ENCODE measurements around the gene EYS. TPM values are rescaled to one million over a fixed set of nuclear protein-coding genes. Genes with fewer than 3 reads are reported as not detected.

The EYS gene
- total RNA-seq, 5 donors from 2014 or later (not counting 1 experiment from before 2014, with no cell fraction given), result not detected

GRCh38 chr6:64072686-64073085 is 1634.3 kb downstream of the EYS start:
- ChIA-PET CTCF (no interaction called here), POLR2A (no interaction called here)
- H3K27me3 Mint-ChIP-seq, result no peaks in the 10 kb centered on the region
- DNase-seq, result no peak
- H3K4me3 ChIP-seq (ENCODE audit: control insufficient read depth in 1 of 2, extremely low read depth in 1 of 2, low read length in 1 of 2), result no peak overlapping the region
- no peak for ATAC-seq (replicated peaks in 1 of 4)
- no peaks in the 10 kb centered on the region for H3K9me3 ChIP-seq
- peaks cover 2 to 3% (median 3%) of the 10 kb centered on the region in 3 donors for H3K9me3 Mint-ChIP-seq
- H3K36me3 Mint-ChIP-seq, result no peaks in the 10 kb centered on the region
- H3K4me3 Mint-ChIP-seq, result no peak overlapping the region
- no peaks in the 10 kb centered on the region for H3K4me1 Mint-ChIP-seq
- no peaks in the 10 kb centered on the region for H3K27me3 ChIP-seq (replicated peaks in 1 of 2; ENCODE audit: control insufficient read depth in 2 of 2, extremely low read depth in 1 of 2, insufficient read depth in 2 of 2, low read length in 1 of 2)
- H3K27ac ChIP-seq (ENCODE audit: low read length), result no peak overlapping the region
- WGBS (ENCODE audit: insufficient coverage), result no CpG with 5 or more reads among the region's 1 CpG
- H3K27ac Mint-ChIP-seq, result no peak overlapping the region
- H3K36me3 ChIP-seq (ENCODE audit: control insufficient read depth in 2 of 2, extremely low read depth in 1 of 2, insufficient read depth in 1 of 2, low read length in 1 of 2), result no peaks in the 10 kb centered on the region
- no peaks in the 10 kb centered on the region for H3K4me1 ChIP-seq (ENCODE audit: control insufficient read depth in 1 of 2, extremely low read depth in 1 of 2, insufficient read depth in 2 of 2, low read length in 2 of 2)

GRCh38 chr6:64064919-64065318 is 1642.1 kb downstream of the EYS start:
- H3K27me3 ChIP-seq (replicated peaks in 1 of 2; ENCODE audit: control insufficient read depth in 2 of 2, extremely low read depth in 1 of 2, insufficient read depth in 2 of 2, low read length in 1 of 2), result no peaks in the 10 kb centered on the region
- no CpG with 5 or more reads among the region's 1 CpG for whole genome bisulfite sequencing (ENCODE audit: insufficient coverage)
- ChIA-PET CTCF (interaction anchor here in 1 of 2 donors (0.7 kb wide), 1 partner anchor 14 kb away, joined by 3 read pairs; no protein-coding TSS in a partner anchor), POLR2A (no interaction called here)
- DNase-seq (no peak), ATAC-seq (replicated peaks in 1 of 4) (no peak)
- H3K36me3 ChIP-seq (ENCODE audit: control insufficient read depth in 2 of 2, extremely low read depth in 1 of 2, insufficient read depth in 1 of 2, low read length in 1 of 2), result no peaks in the 10 kb centered on the region
- H3K4me1 ChIP-seq (ENCODE audit: control insufficient read depth in 1 of 2, extremely low read depth in 1 of 2, insufficient read depth in 2 of 2, low read length in 2 of 2), result no peaks in the 10 kb centered on the region
- peaks cover 0 to 10% (median 10%) of the 10 kb centered on the region in 3 donors for H3K9me3 Mint-ChIP-seq
- H3K9me3 ChIP-seq, result no peaks in the 10 kb centered on the region
- no peaks in the 10 kb centered on the region for H3K36me3 Mint-ChIP-seq
- no peaks in the 10 kb centered on the region for H3K4me1 Mint-ChIP-seq
- H3K4me3 Mint-ChIP-seq, result no peak overlapping the region
- no peak overlapping the region for H3K4me3 ChIP-seq (ENCODE audit: control insufficient read depth in 1 of 2, extremely low read depth in 1 of 2, low read length in 1 of 2)
- no peak overlapping the region for H3K27ac Mint-ChIP-seq
- H3K27me3 Mint-ChIP-seq, result no peaks in the 10 kb centered on the region
- no peak overlapping the region for H3K27ac ChIP-seq (ENCODE audit: low read length)

DNA sequence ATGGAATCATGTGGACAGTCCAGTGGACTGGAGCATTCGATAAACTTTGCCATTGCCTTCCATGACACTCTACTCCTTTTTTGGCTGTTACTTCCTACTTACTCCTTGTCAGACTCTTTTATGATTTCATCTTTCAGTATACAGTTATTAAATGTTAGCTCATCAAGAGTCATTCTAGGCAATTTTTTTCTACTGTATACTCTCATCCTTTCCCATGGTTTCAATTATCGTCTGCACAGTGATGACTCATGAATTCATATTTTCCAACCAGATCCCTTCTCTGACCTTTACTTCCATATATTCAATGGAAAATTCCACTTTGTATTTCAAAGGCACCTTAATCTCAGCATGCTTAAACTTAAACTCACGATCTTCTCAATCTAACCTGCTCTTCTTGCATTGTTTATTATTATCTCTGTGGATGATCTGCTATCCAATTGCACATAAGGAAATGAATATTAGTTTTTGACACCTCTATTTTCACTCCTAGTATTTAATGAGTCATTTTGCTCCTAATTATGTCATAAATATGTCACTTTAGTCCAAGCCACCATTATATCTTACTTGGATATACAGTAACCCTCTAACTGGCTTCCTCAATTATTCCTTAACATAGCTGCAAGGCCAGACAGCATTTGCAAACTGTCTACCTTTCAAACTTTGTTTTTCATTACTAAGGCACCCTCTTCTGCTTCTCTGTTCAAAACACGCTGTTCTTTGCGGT is 1643.9 kb downstream of the EYS start:
- no peaks in the 10 kb centered on the region for H3K27me3 ChIP-seq (replicated peaks in 1 of 2; ENCODE audit: control insufficient read depth in 2 of 2, extremely low read depth in 1 of 2, insufficient read depth in 2 of 2, low read length in 1 of 2)
- H3K4me3 ChIP-seq (ENCODE audit: control insufficient read depth in 1 of 2, extremely low read depth in 1 of 2, low read length in 1 of 2), result no peak overlapping the region
- ATAC-seq (replicated peaks in 1 of 4), result no peak
- H3K27ac ChIP-seq (ENCODE audit: low read length), result no peak overlapping the region
- H3K27ac Mint-ChIP-seq, result no peak overlapping the region
- no peak overlapping the region for H3K4me3 Mint-ChIP-seq
- no peaks in the 10 kb centered on the region for H3K36me3 ChIP-seq (ENCODE audit: control insufficient read depth in 2 of 2, extremely low read depth in 1 of 2, insufficient read depth in 1 of 2, low read length in 1 of 2)
- CTCF ChIA-PET, result no interaction called here
- H3K36me3 Mint-ChIP-seq, result no peaks in the 10 kb centered on the region
- H3K9me3 Mint-ChIP-seq, result peaks cover 0 to 10% (median 7%) of the 10 kb centered on the region in 3 donors
- H3K4me1 ChIP-seq (ENCODE audit: control insufficient read depth in 1 of 2, extremely low read depth in 1 of 2, insufficient read depth in 2 of 2, low read length in 2 of 2), result no peaks in the 10 kb centered on the region
- no peak for DNase-seq
- no peaks in the 10 kb centered on the region for H3K4me1 Mint-ChIP-seq
- H3K9me3 ChIP-seq, result no peaks in the 10 kb centered on the region
- WGBS (ENCODE audit: insufficient coverage), result 92% methylated on average over 2 of the region's 5 CpGs
- POLR2A ChIA-PET, result no interaction called here
- H3K27me3 Mint-ChIP-seq, result no peaks in the 10 kb centered on the region

DNA sequence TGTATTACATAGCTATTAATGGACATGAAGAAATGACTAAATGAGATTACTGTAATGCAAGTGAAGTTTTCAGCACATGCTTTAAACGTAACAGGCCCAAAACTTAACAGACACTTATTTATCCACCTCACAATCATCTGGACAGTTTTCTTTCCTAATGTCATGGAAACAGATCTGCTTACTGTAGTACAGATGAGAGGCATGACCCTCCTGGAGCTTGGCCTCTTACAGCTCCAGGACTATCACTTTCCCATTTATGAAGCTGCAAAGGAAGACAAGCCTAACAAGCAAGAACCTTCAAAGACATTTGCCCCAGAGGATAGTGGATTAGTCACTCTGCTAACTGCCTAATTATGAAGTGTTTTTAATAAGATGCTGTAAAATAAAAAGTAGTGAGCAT is 1652.2 kb downstream of the EYS start:
- DNase-seq (no peak), ATAC-seq (replicated peaks in 1 of 4) (no peak)
- Mint-ChIP-seq H3K4me1 (no peaks in the 10 kb centered on the region), H3K4me3 (no peak overlapping the region), H3K27me3 (no peaks in the 10 kb centered on the region), H3K27ac (no peak overlapping the region), H3K9me3 (no peaks in the 10 kb centered on the region), H3K36me3 (no peaks in the 10 kb centered on the region)
- no CpG with 5 or more reads among the region's 1 CpG for WGBS (ENCODE audit: insufficient coverage)
- no peaks in the 10 kb centered on the region for H3K4me1 ChIP-seq (ENCODE audit: control insufficient read depth in 1 of 2, extremely low read depth in 1 of 2, insufficient read depth in 2 of 2, low read length in 2 of 2)
- no peak overlapping the region for H3K27ac ChIP-seq (ENCODE audit: low read length)
- no peaks in the 10 kb centered on the region for H3K36me3 ChIP-seq (ENCODE audit: control insufficient read depth in 2 of 2, extremely low read depth in 1 of 2, insufficient read depth in 1 of 2, low read length in 1 of 2)
- POLR2A ChIA-PET, result no interaction called here
- no peaks in the 10 kb centered on the region for H3K27me3 ChIP-seq (replicated peaks in 1 of 2; ENCODE audit: control insufficient read depth in 2 of 2, extremely low read depth in 1 of 2, insufficient read depth in 2 of 2, low read length in 1 of 2)
- H3K4me3 ChIP-seq (ENCODE audit: control insufficient read depth in 1 of 2, extremely low read depth in 1 of 2, low read length in 1 of 2), result no peak overlapping the region
- CTCF ChIA-PET, result no interaction called here
- no peaks in the 10 kb centered on the region for H3K9me3 ChIP-seq

GRCh38 chr6:64050590-64050989 is 1656.4 kb downstream of the EYS start:
- ChIA-PET POLR2A (no interaction called here), CTCF (no interaction called here)
- H3K9me3 ChIP-seq, result no peaks in the 10 kb centered on the region
- ATAC-seq (replicated peaks in 1 of 4) (no peak), DNase-seq (no peak)
- no CpG with 5 or more reads among the region's 1 CpG for WGBS (ENCODE audit: insufficient coverage)
- Mint-ChIP-seq H3K27ac (no peak overlapping the region), H3K36me3 (no peaks in the 10 kb centered on the region), H3K9me3 (no peaks in the 10 kb centered on the region), H3K4me1 (no peaks in the 10 kb centered on the region), H3K4me3 (no peak overlapping the region), H3K27me3 (no peaks in the 10 kb centered on the region)
- H3K36me3 ChIP-seq (ENCODE audit: control insufficient read depth in 2 of 2, extremely low read depth in 1 of 2, insufficient read depth in 1 of 2, low read length in 1 of 2), result no peaks in the 10 kb centered on the region
- H3K4me3 ChIP-seq (ENCODE audit: control insufficient read depth in 1 of 2, extremely low read depth in 1 of 2, low read length in 1 of 2), result no peak overlapping the region
- H3K27me3 ChIP-seq (replicated peaks in 1 of 2; ENCODE audit: control insufficient read depth in 2 of 2, extremely low read depth in 1 of 2, insufficient read depth in 2 of 2, low read length in 1 of 2), result no peaks in the 10 kb centered on the region
- no peaks in the 10 kb centered on the region for H3K4me1 ChIP-seq (ENCODE audit: control insufficient read depth in 1 of 2, extremely low read depth in 1 of 2, insufficient read depth in 2 of 2, low read length in 2 of 2)
- H3K27ac ChIP-seq (ENCODE audit: low read length), result no peak overlapping the region

DNA sequence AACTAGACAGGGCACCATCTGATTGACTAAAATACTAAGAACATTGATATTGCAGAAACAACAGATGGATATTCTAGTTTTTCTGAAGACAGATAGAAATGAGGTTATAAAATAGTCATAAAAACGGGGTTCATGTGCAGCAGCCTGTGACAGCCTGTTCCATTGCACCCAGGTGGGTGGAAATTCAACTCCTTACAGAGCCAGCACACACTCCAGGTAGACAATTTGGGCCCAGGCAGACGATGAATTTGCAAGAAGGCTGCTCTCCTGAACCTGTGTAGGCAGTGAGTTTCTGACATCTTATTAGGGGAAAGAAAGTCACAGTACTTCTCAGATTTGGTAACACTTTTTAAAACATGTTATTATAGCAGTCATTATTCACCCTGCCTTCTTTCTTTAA is 1657.3 kb downstream of the EYS start:
- DNase-seq, result no peak
- H3K9me3 Mint-ChIP-seq, result no peaks in the 10 kb centered on the region
- no peak overlapping the region for H3K4me3 Mint-ChIP-seq
- Histone ChIP-seq H3K4me3 (ENCODE audit: control insufficient read depth in 1 of 2, extremely low read depth in 1 of 2, low read length in 1 of 2) (no peak overlapping the region), H3K27me3 (replicated peaks in 1 of 2; ENCODE audit: control insufficient read depth in 2 of 2, extremely low read depth in 1 of 2, insufficient read depth in 2 of 2, low read length in 1 of 2) (no peaks in the 10 kb centered on the region), H3K9me3 (no peaks in the 10 kb centered on the region), H3K4me1 (ENCODE audit: control insufficient read depth in 1 of 2, extremely low read depth in 1 of 2, insufficient read depth in 2 of 2, low read length in 2 of 2) (no peaks in the 10 kb centered on the region), H3K27ac (ENCODE audit: low read length) (no peak overlapping the region), H3K36me3 (ENCODE audit: control insufficient read depth in 2 of 2, extremely low read depth in 1 of 2, insufficient read depth in 1 of 2, low read length in 1 of 2) (no peaks in the 10 kb centered on the region)
- POLR2A ChIA-PET, result no interaction called here
- CTCF ChIA-PET, result no interaction called here
- ATAC-seq (replicated peaks in 1 of 4), result no peak
- H3K4me1 Mint-ChIP-seq, result no peaks in the 10 kb centered on the region
- WGBS (ENCODE audit: insufficient coverage), result no CpG with 5 or more reads among the region's 2 CpGs
- no peaks in the 10 kb centered on the region for H3K36me3 Mint-ChIP-seq
- H3K27me3 Mint-ChIP-seq, result no peaks in the 10 kb centered on the region
- H3K27ac Mint-ChIP-seq, result no peak overlapping the region

DNA sequence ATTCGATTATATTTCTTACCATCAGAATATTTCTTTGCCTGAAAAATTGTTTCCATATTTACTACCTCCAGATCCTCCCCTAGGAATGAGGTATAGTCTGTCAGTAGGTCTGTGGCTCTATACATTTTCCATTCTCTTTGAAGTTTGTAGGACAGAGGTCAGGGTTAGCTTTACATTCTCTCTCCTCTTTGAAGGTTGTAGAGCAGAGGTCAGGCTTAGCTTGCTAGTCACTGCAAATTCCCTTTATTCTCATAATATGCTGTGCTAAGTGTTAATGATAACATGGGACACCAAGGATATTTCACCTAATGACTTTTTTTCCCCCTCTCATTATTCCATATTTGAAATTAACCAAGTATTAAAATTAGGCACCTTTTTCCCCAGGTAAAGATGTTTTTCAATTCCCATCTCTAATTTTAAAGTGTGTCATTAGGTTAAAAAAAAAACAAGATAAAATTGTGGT is 1660.2 kb downstream of the EYS start:
- H3K9me3 Mint-ChIP-seq, result no peaks in the 10 kb centered on the region
- H3K4me1 Mint-ChIP-seq, result no peaks in the 10 kb centered on the region
- H3K36me3 ChIP-seq (ENCODE audit: control insufficient read depth in 2 of 2, extremely low read depth in 1 of 2, insufficient read depth in 1 of 2, low read length in 1 of 2), result no peaks in the 10 kb centered on the region
- no peak overlapping the region for H3K27ac Mint-ChIP-seq
- H3K36me3 Mint-ChIP-seq, result no peaks in the 10 kb centered on the region
- no peaks in the 10 kb centered on the region for H3K27me3 ChIP-seq (replicated peaks in 1 of 2; ENCODE audit: control insufficient read depth in 2 of 2, extremely low read depth in 1 of 2, insufficient read depth in 2 of 2, low read length in 1 of 2)
- ChIA-PET CTCF (no interaction called here), POLR2A (no interaction called here)
- DNase-seq (no peak), ATAC-seq (replicated peaks in 1 of 4) (no peak)
- no peak overlapping the region for H3K27ac ChIP-seq (ENCODE audit: low read length)
- H3K9me3 ChIP-seq, result no peaks in the 10 kb centered on the region
- WGBS (ENCODE audit: insufficient coverage), result no CpG with 5 or more reads among the region's 1 CpG
- no peak overlapping the region for H3K4me3 Mint-ChIP-seq
- no peaks in the 10 kb centered on the region for H3K27me3 Mint-ChIP-seq
- H3K4me3 ChIP-seq (ENCODE audit: control insufficient read depth in 1 of 2, extremely low read depth in 1 of 2, low read length in 1 of 2), result no peak overlapping the region
- H3K4me1 ChIP-seq (ENCODE audit: control insufficient read depth in 1 of 2, extremely low read depth in 1 of 2, insufficient read depth in 2 of 2, low read length in 2 of 2), result no peaks in the 10 kb centered on the region
